ENCODE data around the gene RAB9A.
A peak's percentile ranks its signal among the peaks of the same experiment; 100 is the strongest.

Gene RAB9A

GRCh38 chrX:13752646-13753045, 63.7 kb downstream of the RAB9A start:
- no peak for DNase-seq (ENCODE audit: low spot score)
- TF ChIP-seq, protein P1, sequence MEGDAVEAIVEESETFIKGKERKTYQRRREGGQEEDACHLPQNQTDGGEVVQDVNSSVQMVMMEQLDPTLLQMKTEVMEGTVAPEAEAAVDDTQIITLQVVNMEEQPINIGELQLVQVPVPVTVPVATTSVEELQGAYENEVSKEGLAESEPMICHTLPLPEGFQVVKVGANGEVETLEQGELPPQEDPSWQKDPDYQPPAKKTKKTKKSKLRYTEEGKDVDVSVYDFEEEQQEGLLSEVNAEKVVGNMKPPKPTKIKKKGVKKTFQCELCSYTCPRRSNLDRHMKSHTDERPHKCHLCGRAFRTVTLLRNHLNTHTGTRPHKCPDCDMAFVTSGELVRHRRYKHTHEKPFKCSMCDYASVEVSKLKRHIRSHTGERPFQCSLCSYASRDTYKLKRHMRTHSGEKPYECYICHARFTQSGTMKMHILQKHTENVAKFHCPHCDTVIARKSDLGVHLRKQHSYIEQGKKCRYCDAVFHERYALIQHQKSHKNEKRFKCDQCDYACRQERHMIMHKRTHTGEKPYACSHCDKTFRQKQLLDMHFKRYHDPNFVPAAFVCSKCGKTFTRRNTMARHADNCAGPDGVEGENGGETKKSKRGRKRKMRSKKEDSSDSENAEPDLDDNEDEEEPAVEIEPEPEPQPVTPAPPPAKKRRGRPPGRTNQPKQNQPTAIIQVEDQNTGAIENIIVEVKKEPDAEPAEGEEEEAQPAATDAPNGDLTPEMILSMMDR (IDR thresholded peaks at IDR 0.05; ENCODE audit: extremely low read depth, missing control alignments), result no peak

GRCh38 chrX:13754765-13755164, 65.8 kb downstream of the RAB9A start:
- no peak for DNase-seq (ENCODE audit: low spot score)

GRCh38 chrX:13755254-13755653, 66.3 kb downstream of the RAB9A start:
- TF ChIP-seq, protein P1 (IDR thresholded peaks at IDR 0.05; ENCODE audit: extremely low read depth, missing control alignments), result no peak
- no peak for DNase-seq (ENCODE audit: low spot score)

More at GRCh38 chrX:13754765-13755164, 65.8 kb downstream of the RAB9A start:
- TF ChIP-seq, protein P1 (IDR thresholded peaks at IDR 0.05; ENCODE audit: extremely low read depth, missing control alignments), result no peak

DNA sequence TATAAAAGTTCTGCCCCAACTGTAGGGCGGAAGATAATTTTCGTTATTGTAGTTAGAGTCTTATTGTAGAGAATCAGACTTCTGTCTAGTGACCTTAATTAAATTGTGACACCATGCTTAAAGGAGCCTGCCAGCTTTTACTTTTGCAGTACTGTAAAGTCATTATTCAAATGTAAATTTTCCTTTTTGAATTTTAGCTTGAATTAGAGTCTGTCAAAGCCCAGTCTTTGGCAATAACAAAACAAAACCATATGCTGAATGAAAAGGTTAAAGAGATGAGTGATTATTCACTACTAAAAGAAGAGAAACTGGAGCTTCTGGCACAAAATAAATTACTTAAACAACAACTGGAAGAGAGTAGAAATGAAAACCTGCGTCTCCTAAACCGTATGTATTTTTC, 67.5 kb downstream of the RAB9A start:
- TF ChIP-seq, protein P1 (IDR thresholded peaks at IDR 0.05; ENCODE audit: extremely low read depth, missing control alignments), result no peak
- DNase-seq (ENCODE audit: low spot score), result no peak

- peak; percentile 16 for DNase-seq (ENCODE audit: low spot score)
- TF ChIP-seq, protein P1 (IDR thresholded peaks at IDR 0.05; ENCODE audit: extremely low read depth, missing control alignments), result no peak
Measured at GRCh38 chrX:13759152-13759718, 70.3 kb downstream of the RAB9A start.

All from GM20000 (cell line).